ENCODE results near the gene PHLDB2.

Gene PHLDB2

DNA sequence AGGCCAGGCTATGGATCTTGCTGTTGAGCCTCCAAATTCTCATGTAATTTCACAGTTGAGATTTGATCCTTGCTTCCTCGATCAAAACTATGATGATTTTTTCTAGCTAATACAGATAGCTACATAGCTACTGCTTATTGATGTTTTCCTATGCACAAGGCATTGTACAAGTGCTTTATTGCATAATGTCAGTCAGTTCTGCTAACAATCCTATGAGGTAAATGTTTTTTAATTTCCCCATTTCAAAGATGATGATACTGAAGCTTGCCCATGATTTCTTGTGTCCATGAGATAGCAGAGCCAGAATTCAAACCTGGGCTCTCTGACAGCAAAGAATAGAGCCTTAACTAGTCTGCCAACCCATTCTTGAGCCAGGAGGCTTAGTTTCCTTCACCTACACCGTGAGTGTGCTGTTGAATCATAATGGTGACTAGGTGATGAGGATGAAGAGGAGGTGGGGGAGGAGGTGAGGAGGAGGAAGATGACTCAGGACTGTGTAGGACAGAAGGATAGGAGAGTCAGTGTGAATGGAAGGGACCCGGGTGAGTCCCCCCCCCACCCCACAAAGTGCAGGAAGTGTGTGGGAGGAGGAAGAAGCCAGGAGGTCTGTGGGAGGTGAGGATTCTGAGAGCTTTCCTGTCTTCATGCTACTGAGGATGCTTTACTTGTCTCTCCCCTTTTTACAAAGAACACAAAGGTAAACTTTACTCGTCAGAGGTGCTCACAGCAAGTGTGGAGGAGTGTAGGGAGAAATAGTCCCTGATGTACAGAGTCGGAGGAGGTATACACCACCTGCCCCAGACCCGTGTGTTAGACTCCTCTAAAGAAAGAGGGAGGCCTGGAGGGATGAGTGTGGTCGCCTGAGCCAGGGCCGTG lies 143.3 kb downstream of the PHLDB2 start:
- Histone ChIP-seq H2BK12ac (ENCODE audit: low read length in 2 of 2) (no peak overlapping the region), H3K27ac (ENCODE audit: low read length, poor library complexity, severe bottlenecking) (no peak overlapping the region), H3K36me3 (ENCODE audit: control insufficient read depth in 1 of 2, insufficient read depth in 2 of 2, low read depth in 1 of 2, low read length in 2 of 2) (peaks cover 0 to 16% of the 10 kb centered on the region in 2 experiments), H3K23ac (ENCODE audit: low read length in 2 of 2) (no peak overlapping the region), H3K9ac (ENCODE audit: low read length) (no peak overlapping the region), H3K27me3 (ENCODE audit: control insufficient read depth in 1 of 2, insufficient read depth in 1 of 2, low read length in 2 of 2) (peaks cover 0 to 10% of the 10 kb centered on the region in 2 experiments), H3K79me1 (replicated peaks; ENCODE audit: low read length, poor library complexity, severe bottlenecking) (peaks cover 15% of the 10 kb centered on the region), H2BK5ac (ENCODE audit: low read depth, low read length, poor library complexity, severe bottlenecking) (no peak overlapping the region), H3K4ac (ENCODE audit: low read depth in 1 of 2, low read length in 2 of 2) (no peak overlapping the region), H3K4me1 (ENCODE audit: control insufficient read depth, insufficient read depth, low read depth, low read length) (peaks cover 18% of the 10 kb centered on the region), H3K9me3 (ENCODE audit: control insufficient read depth, low read length) (no peaks in the 10 kb centered on the region), H2BK120ac (ENCODE audit: low read depth, low read length) (no peak overlapping the region), H3K18ac (ENCODE audit: low read depth in 1 of 2, low read length in 2 of 2) (no peak overlapping the region), H4K91ac (ENCODE audit: low read length) (no peak overlapping the region), H3K14ac (ENCODE audit: low read length in 2 of 2) (no peak overlapping the region), H2AK5ac (ENCODE audit: low read length, severe bottlenecking) (no peak overlapping the region), H4K8ac (ENCODE audit: low read length) (no peak overlapping the region), H2BK15ac (ENCODE audit: low read depth, poor library complexity, severe bottlenecking) (no peak overlapping the region), H3K4me2 (ENCODE audit: low read length, poor library complexity, severe bottlenecking) (no peak overlapping the region), H3K4me3 (ENCODE audit: insufficient read depth in 1 of 2, low read depth in 1 of 2, low read length in 2 of 2) (no peak overlapping the region), H2AFZ (ENCODE audit: low read depth, low read length) (no peak overlapping the region)
- no peak for DNase-seq
- WGBS: 77% methylated on average over 6 of the region's 8 CpGs

DNA sequence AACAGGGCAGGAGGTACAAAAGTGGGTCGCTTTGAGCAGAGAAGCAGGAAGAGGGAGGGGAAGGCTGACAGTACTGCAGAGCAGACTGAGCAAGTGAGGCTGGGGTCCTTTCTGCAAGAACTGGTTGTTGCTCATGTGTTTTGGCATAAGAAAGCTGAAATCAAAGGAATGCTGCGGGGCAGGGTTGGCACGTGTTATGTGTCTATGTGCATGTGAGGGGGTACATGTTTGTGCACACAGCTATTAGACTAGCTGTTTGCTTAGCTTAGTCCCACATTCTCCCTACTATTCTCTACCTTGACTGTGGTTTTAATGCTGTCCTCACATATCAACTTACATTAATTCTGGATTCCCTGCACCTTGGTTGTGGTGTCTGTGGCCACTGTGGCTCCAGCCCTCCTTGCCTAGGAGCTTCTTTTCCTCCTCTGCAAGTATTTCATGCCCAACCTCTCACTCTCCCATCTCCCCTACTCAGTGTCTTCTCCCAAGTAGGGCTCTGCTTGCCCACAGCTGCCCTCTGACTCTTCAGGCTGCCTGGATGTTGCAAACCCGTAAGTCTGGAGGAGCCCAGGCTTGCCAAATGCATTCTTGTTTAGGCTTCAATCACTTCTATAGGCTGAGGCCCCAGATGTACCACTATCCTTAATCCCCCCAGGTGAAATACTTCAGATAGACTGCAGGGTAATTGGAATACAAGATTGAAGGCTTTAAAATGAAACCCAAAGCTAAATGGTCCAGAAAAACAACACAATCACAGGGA lies 144.4 kb downstream of the PHLDB2 start:
- Histone ChIP-seq H2AFZ (ENCODE audit: low read depth, low read length) (no peak overlapping the region), H4K91ac (ENCODE audit: low read length) (peak overlapping the region; percentile 52), H3K4me2 (ENCODE audit: low read length, poor library complexity, severe bottlenecking) (no peak overlapping the region), H3K18ac (ENCODE audit: low read depth in 1 of 2, low read length in 2 of 2) (no peak overlapping the region), H3K4ac (ENCODE audit: low read depth in 1 of 2, low read length in 2 of 2) (no peak overlapping the region), H2AK5ac (ENCODE audit: low read length, severe bottlenecking) (no peak overlapping the region), H3K9me3 (ENCODE audit: control insufficient read depth, low read length) (no peaks in the 10 kb centered on the region), H3K4me3 (ENCODE audit: insufficient read depth in 1 of 2, low read depth in 1 of 2, low read length in 2 of 2) (no peak overlapping the region), H2BK5ac (ENCODE audit: low read depth, low read length, poor library complexity, severe bottlenecking) (no peak overlapping the region), H3K9ac (ENCODE audit: low read length) (no peak overlapping the region), H3K36me3 (ENCODE audit: control insufficient read depth in 1 of 2, insufficient read depth in 2 of 2, low read depth in 1 of 2, low read length in 2 of 2) (peaks cover 0 to 16% of the 10 kb centered on the region in 2 experiments), H4K8ac (ENCODE audit: low read length) (no peak overlapping the region), H3K14ac (ENCODE audit: low read length in 2 of 2) (no peak overlapping the region), H3K27me3 (ENCODE audit: control insufficient read depth in 1 of 2, insufficient read depth in 1 of 2, low read length in 2 of 2) (peaks cover 0 to 9% of the 10 kb centered on the region in 2 experiments), H3K23ac (ENCODE audit: low read length in 2 of 2) (no peak overlapping the region), H3K4me1 (ENCODE audit: control insufficient read depth, insufficient read depth, low read depth, low read length) (peaks cover 20% of the 10 kb centered on the region), H2BK15ac (ENCODE audit: low read depth, poor library complexity, severe bottlenecking) (peak overlapping the region; percentile 15), H3K79me1 (replicated peaks; ENCODE audit: low read length, poor library complexity, severe bottlenecking) (peaks cover 15% of the 10 kb centered on the region), H3K27ac (ENCODE audit: low read length, poor library complexity, severe bottlenecking) (no peak overlapping the region), H2BK12ac (ENCODE audit: low read length in 2 of 2) (no peak overlapping the region), H2BK120ac (ENCODE audit: low read depth, low read length) (no peak overlapping the region)
- WGBS: 47% methylated on average over 1 of the region's 4 CpGs
- no peak for DNase-seq

DNA sequence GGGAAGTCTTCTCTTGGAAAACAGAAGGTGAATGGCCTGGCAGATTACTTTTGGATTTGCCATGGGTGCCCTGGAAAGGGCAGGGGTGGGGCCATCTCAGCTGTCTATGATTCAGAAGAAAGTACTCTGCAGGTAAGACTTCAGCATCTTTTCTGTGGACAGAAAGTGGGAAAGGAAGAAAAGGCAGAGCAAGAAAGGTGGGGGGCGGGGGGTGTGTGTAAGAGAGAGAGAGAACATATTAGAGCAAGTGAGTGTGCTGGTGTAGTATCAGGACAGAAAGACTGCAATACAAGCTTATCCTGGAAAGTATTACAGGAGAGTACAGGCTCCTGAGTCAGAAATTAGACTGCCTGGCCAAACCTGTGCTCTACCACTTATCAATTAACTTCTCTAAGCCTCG lies 145.1 kb downstream of the PHLDB2 start:
- Histone ChIP-seq H4K91ac (ENCODE audit: low read length) (no peak overlapping the region), H3K9me3 (ENCODE audit: control insufficient read depth, low read length) (no peaks in the 10 kb centered on the region), H2AK5ac (ENCODE audit: low read length, severe bottlenecking) (no peak overlapping the region), H3K4me3 (ENCODE audit: insufficient read depth in 1 of 2, low read depth in 1 of 2, low read length in 2 of 2) (no peak overlapping the region), H3K27me3 (ENCODE audit: control insufficient read depth in 1 of 2, insufficient read depth in 1 of 2, low read length in 2 of 2) (peaks cover 0 to 2% of the 10 kb centered on the region in 2 experiments), H3K36me3 (ENCODE audit: control insufficient read depth in 1 of 2, insufficient read depth in 2 of 2, low read depth in 1 of 2, low read length in 2 of 2) (peaks cover 0 to 18% of the 10 kb centered on the region in 2 experiments), H3K4ac (ENCODE audit: low read depth in 1 of 2, low read length in 2 of 2) (no peak overlapping the region), H3K14ac (ENCODE audit: low read length in 2 of 2) (no peak overlapping the region), H3K9ac (ENCODE audit: low read length) (no peak overlapping the region), H3K27ac (ENCODE audit: low read length, poor library complexity, severe bottlenecking) (no peak overlapping the region), H3K79me1 (replicated peaks; ENCODE audit: low read length, poor library complexity, severe bottlenecking) (peaks cover 15% of the 10 kb centered on the region), H4K8ac (ENCODE audit: low read length) (no peak overlapping the region), H2BK12ac (ENCODE audit: low read length in 2 of 2) (no peak overlapping the region), H2BK15ac (ENCODE audit: low read depth, poor library complexity, severe bottlenecking) (no peak overlapping the region), H2BK120ac (ENCODE audit: low read depth, low read length) (no peak overlapping the region), H3K4me1 (ENCODE audit: control insufficient read depth, insufficient read depth, low read depth, low read length) (peaks cover 23% of the 10 kb centered on the region), H3K4me2 (ENCODE audit: low read length, poor library complexity, severe bottlenecking) (no peak overlapping the region), H2AFZ (ENCODE audit: low read depth, low read length) (no peak overlapping the region), H3K23ac (ENCODE audit: low read length in 2 of 2) (no peak overlapping the region), H2BK5ac (ENCODE audit: low read depth, low read length, poor library complexity, severe bottlenecking) (no peak overlapping the region), H3K18ac (ENCODE audit: low read depth in 1 of 2, low read length in 2 of 2) (no peak overlapping the region)
- 85% methylated on average over 2 of the region's 2 CpGs for WGBS
- DNase-seq: no peak

DNA sequence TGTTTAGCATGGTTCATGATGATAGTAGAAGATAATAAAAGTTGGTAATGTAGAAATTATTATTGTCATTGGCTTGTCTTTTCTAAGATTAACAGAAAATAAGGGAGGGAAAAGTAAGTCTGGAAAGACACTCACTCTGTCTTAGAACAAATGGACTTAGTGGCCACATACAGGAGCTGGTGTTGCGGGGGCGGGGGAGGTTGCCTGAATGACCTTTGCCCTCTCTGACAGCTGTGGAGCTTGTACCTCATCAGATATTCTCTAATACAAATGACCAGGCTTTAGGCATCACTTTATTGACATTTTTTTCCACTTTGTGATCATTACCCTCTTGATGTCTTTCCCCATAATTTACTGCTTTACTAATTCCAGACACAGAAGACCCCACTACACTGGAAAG lies 145.6 kb downstream of the PHLDB2 start:
- Histone ChIP-seq H3K9me3 (ENCODE audit: control insufficient read depth, low read length) (no peaks in the 10 kb centered on the region), H2BK15ac (ENCODE audit: low read depth, poor library complexity, severe bottlenecking) (no peak overlapping the region), H2BK12ac (ENCODE audit: low read length in 2 of 2) (no peak overlapping the region), H2AFZ (ENCODE audit: low read depth, low read length) (no peak overlapping the region), H3K36me3 (ENCODE audit: control insufficient read depth in 1 of 2, insufficient read depth in 2 of 2, low read depth in 1 of 2, low read length in 2 of 2) (peaks cover 0 to 21% of the 10 kb centered on the region in 2 experiments), H2BK120ac (ENCODE audit: low read depth, low read length) (no peak overlapping the region), H3K27ac (ENCODE audit: low read length, poor library complexity, severe bottlenecking) (no peak overlapping the region), H4K91ac (ENCODE audit: low read length) (no peak overlapping the region), H3K4me3 (ENCODE audit: insufficient read depth in 1 of 2, low read depth in 1 of 2, low read length in 2 of 2) (no peak overlapping the region), H2BK5ac (ENCODE audit: low read depth, low read length, poor library complexity, severe bottlenecking) (no peak overlapping the region), H3K27me3 (ENCODE audit: control insufficient read depth in 1 of 2, insufficient read depth in 1 of 2, low read length in 2 of 2) (no peaks in the 10 kb centered on the region), H3K79me1 (replicated peaks; ENCODE audit: low read length, poor library complexity, severe bottlenecking) (peaks cover 15% of the 10 kb centered on the region), H3K9ac (ENCODE audit: low read length) (no peak overlapping the region), H3K18ac (ENCODE audit: low read depth in 1 of 2, low read length in 2 of 2) (no peak overlapping the region), H3K14ac (ENCODE audit: low read length in 2 of 2) (no peak overlapping the region), H2AK5ac (ENCODE audit: low read length, severe bottlenecking) (no peak overlapping the region), H3K4me2 (ENCODE audit: low read length, poor library complexity, severe bottlenecking) (no peak overlapping the region), H3K4ac (ENCODE audit: low read depth in 1 of 2, low read length in 2 of 2) (no peak overlapping the region), H4K8ac (ENCODE audit: low read length) (no peak overlapping the region), H3K4me1 (ENCODE audit: control insufficient read depth, insufficient read depth, low read depth, low read length) (peaks cover 25% of the 10 kb centered on the region), H3K23ac (ENCODE audit: low read length in 2 of 2) (no peak overlapping the region)
- no peak for DNase-seq
- 100% methylated on average over 2 of the region's 2 CpGs for WGBS
